GM18909 (cell line): Measurements from ENCODE around the gene MRPL22.
"Not testable (repeated sequence)": the region's sequence is repeated elsewhere in the genome, so short reads cannot be mapped to it uniquely, and the experiment has no call there.

Source experiments
- ATAC-seq: cut with Tn5 transposase; IDR thresholded peaks from one replicate; pipeline ENCODE4 v1.9.1; 2021; ENCODE audit warnings: mild to moderate bottlenecking; ENCODE audit not compliant: unreplicated experiment, poor library complexity

Gene MRPL22

DNA sequence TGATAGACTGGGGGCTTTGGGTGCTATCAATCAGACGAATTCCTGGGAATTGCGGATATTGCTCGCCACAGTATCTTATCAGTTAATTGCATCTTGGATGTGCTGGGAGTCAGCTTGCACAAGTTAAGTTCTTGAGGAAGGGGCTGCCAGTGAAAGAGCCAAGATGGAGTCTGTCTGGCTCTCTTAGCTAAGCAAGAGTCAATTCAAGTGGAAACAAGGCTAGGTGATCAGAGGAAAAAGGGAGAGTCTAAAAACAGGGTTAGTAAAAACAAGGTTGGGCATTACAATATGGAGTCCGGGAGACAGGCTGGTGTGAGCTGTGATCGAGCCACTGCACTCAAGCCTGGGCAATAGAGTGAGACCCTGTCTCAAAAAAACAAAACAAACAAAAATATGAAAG lies 1.5 kb upstream of the MRPL22 start:
- ATAC-seq, result not testable (repeated sequence)

GRCh38 chr5:154940375-154940771 lies 500 bp upstream of the MRPL22 start:
- no peak for ATAC-seq

DNA sequence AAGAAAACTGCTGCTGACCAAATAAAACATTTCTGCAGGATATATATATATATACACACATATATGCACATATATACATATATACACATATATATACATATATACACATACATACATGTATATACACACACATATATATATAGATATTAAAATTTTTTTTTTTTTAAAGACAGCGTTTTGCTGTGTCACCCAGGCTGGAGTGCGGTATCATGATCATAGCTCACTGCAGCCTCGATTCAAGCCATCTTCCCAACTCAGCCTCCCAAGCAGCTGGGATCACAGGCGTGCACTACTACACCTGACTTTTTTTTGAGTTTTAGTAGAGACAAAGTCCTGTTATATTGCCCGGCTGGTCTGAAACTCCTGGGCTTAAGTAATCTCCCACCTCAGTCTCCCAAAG lies 2.7 kb downstream of the MRPL22 start:
- ATAC-seq, result no peak

DNA sequence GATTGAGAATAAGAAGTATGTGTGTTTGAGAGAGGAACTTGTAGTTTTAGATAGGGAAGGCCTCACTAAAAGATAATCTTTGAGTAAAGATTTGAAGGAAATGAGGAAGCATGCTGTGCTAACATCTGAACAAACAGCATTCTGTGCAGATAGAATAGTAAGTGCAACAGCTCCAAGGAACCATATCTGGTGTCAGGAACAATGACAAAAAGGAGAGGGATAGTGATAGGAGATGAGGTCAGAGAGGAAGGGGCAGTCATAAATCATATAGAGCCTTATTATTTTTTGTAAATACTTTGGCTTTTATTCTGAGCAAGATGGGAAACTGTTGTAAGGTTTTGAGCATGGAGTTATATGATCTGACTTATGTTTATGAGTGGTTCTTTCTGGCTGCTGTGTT lies 3.8 kb downstream of the MRPL22 start:
- no peak for ATAC-seq

DNA sequence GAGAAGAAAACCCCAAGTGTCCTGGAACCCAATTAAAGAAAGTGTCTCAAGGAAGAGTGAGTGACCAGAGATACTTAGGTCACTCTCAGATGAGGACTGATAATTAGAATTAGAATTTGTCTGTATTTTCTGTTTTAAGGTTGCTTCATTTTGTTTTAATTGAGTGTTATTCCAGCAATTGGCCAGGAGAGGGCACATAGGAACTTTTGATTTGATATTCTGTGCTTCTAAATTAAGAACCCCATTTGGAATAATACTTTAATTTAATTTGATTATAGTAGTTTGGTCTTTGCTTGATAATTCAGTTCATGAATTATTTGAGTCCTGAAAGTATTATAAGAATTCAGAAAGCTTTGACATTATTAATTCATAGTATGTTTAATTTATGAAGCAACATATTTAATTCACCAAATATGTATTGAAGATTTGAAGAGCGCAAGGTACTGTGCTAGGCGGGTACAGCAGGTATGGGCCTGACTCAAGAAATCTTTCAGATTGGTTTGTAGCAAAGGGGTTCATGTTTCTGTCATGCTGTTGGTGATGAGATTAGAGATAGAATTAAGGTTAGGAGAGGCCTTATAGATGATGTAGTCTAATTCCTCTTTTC lies 4.9 kb downstream of the MRPL22 start:
- ATAC-seq, result no peak

DNA sequence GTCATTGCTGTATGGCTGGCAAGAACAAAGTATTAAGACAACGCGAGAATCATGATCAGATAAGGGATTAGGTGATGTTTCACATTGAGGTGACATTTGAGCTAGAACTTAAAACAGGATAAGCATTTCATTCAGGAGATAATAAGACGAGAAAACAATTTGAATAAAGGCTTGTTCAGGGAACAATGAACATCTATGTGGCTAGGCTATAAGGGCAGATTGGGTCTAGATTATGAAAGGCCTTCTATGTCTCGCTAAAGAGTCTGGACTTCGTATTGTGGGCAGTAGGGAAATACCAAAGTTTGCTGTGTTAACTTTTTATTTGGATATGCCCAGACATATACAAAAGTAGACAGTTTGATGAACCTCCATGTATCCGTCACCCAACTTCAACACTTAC lies 6.9 kb downstream of the MRPL22 start:
- ATAC-seq, result no peak

GRCh38 chr5:154948313-154948712 lies 7.4 kb downstream of the MRPL22 start:
- ATAC-seq, result no peak

DNA sequence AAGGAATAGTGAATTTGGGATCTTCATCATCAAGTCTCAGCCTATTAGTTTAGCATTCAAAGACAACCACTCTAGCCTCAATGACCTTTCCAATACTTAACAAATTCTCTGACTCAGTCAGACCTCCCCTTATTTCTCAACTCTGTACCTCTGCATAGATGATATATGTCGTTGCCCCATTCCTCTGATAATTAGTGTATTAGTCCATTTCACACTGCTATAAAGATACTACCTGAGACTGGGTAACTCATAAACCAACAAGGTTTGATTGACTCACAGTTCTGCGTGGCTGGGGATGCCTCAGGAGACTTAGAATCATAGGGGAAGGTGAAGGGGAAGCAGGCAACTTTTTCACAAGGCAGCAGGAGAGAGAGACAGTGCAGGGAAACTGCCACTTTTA lies 8.9 kb downstream of the MRPL22 start:
- ATAC-seq, result no peak

DNA sequence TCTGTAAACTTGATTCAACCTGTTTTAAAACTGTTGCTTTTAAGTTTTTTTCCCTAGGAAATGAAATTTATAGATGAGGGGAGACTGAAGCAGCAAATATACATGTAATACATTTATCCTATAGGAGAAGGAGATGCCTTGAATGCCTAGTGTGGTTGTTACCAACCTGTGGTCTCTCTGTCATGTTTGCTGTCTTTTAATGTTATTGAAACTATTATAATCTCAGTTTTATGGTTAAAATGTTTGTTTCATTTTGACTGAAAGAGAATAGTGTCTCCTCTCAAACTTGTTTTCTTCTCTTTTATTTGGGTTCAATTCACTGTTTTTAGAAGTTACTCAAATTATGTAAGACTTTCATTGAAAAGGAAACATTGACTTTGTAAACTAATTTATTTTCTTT lies 15.8 kb downstream of the MRPL22 start:
- no peak for ATAC-seq

GRCh38 chr5:154962494-154962893 lies 21.6 kb downstream of the MRPL22 start:
- ATAC-seq, result peak; percentile 97

DNA sequence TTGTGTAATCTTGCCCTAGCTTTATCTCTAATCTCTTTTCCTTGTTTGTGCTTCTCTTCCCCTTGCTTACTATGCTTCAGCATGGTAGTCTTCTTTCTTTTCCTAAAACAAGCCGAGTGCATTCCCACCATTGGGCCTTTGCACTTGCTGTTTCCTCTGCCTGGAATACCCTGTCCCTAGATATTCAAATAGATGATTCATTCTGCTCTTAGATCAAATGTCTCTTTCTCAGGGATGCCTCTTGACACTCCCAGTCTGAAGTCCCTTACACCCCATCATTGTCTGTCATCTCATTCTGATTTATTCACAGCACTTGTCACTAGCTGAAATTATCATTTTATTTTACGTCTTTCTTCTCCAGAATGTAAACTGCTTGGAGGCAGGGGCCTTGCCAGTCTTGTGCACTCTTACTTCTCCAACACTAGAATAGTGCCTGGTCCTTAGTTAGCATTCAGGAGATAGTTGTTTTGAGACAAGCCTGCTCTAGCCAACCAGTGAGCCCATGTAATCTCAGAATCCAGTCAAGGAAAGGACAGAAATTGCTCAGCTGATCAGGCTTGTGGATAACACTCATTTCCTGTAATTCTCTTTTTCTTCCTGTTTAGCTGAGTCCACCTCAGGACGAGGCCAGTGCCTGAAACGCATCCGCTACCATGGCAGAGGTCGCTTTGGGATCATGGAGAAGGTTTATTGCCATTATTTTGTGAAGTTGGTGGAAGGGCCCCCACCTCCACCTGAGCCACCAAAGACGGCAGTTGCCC lies 25.4 kb downstream of the MRPL22 start:
- no peak for ATAC-seq

- no peak for ATAC-seq
Measured at GRCh38 chr5:154966874-154967273, 26.0 kb downstream of the MRPL22 start.

GRCh38 chr5:154967421-154968024 lies 26.6 kb downstream of the MRPL22 start:
- peak; percentile 43 for ATAC-seq

DNA sequence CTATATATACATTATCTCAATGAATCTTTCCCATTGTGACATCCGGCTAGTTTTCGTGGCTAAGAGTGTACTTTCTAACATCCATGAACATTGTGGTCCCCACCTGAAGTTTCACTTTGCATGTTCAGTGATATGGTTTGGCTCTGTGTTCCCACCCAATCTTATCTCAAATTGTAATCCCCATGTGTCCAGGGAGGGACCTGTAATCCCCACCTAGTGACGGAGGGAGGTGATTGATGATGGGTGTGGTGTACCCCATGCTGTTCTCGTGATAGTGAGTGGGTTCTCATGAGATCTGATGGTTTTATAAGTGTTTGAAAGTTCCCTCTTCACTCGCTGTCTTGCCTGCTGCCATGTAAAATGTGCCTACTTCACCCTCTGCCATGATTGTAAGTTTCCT lies 28.1 kb downstream of the MRPL22 start:
- ATAC-seq, result no peak

- no peak for ATAC-seq
Measured at GRCh38 chr5:154970759-154971158, 29.9 kb downstream of the MRPL22 start.

DNA sequence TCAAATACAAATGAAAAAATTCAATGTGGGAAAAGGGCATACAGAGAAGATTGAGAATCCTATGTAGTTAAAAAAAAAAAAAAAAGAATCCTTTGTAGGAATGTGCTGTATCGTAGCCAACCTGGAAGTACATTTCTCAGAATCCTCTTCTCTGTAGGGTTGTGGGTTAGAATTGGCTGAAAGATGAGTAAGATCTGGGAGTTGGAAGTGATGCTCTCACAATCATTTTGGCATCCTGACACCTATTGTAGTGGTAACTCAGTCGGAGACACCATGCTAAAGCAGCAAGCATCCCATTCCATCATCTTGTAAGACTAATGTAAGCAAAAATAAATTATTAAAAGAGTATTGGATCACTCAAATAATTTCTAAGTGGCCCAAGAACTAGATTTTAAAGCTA lies 30.6 kb downstream of the MRPL22 start:
- no peak for ATAC-seq

DNA sequence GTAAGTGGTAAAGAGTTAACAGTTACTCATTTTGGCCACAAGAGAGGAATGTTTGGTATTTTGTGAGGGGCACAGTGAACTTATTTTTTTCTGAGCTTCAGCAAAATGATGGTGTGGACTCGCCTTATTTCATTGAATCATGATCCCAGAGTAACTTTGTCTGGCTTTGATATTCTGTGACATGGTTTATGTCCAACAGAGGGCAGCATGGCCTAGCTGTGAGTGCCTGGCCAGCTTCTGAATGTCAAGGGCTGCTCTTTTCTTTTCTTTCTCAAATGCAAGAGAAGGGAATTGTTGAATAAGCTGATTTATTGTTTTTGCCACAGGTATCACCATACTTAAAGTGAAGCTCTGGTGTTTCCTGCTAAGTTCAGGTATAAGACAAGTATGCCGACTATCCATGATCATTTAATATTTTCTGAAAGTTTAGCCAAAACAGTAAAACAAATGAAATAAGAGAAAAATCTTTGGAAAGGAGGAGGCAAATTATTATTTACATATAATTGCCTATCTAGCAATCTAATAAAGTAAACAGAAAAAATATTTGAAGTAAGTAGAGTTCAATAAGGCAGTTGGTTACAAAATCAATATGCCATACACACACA lies 31.7 kb downstream of the MRPL22 start:
- ATAC-seq, result no peak

DNA sequence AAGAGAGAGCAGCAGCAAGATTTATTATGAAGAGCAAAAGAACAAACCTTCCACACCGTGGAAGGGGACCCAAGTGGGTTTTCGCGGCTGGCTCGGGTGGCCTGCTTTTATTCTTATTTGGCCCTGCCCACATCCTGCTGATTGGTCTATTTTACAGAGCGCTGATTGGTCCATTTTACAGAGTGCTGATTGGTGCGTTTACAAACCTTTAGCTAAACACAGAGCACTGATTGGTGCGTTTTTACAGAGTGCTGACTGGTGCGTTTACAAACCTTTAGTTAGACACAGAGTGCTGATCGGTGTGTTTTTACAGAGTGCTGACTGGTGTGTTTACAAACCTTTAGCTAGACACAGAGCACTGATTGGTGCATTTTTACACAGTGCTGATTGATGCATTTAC lies 35.2 kb downstream of the MRPL22 start:
- ATAC-seq, result not testable (repeated sequence)

GRCh38 chr5:154977409-154977808 lies 36.5 kb downstream of the MRPL22 start:
- peak; percentile 51 for ATAC-seq

DNA sequence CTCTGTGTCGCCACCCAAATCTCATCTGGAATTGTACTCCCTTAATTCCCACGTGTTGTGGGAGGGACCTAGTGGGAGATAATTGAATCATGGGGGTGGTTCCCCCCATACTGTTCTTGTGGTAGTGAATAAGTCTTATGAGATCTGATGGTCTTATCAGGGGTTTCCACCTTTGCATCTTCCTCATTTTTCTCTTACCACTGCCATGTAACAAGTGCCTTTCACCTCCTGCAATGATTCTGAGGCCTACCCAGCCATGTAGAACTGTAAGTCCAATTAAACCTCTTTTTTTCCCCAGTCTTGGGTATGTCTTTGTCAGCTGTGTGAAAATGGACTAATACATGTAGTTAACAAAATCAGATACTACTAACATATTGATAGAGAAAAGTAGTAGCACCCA lies 37.4 kb downstream of the MRPL22 start:
- ATAC-seq, result not testable (repeated sequence)

DNA sequence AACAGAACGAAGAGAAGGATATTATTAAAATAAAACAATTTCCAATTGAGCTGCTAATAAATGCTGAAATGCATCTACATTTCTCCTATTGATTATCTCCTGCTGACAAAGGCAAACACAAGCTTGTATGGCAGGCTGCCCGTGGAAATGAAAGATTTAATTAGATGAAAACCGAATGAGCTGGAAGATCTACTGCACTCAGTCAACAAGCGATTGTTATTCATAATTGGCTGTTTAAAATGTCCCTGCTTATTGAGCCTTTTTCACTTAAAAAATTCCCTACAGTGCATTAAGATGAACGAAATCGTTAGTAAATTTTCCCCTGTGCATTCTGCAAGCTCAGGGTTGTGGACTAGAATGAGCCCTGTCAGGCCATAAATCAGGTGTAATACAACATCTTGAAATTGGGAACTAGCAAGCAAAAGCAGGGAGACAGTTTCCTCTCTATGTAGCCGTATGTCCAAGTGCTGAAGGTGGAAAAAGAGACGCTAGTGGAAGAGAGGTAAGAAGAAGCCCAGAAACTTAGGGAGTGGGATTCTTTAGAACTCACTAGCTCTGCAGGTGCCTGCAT lies 44.2 kb downstream of the MRPL22 start:
- no peak for ATAC-seq
